Fibroblast of skin of right quadriceps (primary cell): Measurements from ENCODE around the gene KCNQ1.
A peak's percentile ranks its signal among the peaks of the same experiment; 100 is the strongest.

Source experiments
- DNase-seq: peaks from one replicate; pipeline ENCODE4 v3.0.0-alpha.2; 2013

The KCNQ1 gene

DNA sequence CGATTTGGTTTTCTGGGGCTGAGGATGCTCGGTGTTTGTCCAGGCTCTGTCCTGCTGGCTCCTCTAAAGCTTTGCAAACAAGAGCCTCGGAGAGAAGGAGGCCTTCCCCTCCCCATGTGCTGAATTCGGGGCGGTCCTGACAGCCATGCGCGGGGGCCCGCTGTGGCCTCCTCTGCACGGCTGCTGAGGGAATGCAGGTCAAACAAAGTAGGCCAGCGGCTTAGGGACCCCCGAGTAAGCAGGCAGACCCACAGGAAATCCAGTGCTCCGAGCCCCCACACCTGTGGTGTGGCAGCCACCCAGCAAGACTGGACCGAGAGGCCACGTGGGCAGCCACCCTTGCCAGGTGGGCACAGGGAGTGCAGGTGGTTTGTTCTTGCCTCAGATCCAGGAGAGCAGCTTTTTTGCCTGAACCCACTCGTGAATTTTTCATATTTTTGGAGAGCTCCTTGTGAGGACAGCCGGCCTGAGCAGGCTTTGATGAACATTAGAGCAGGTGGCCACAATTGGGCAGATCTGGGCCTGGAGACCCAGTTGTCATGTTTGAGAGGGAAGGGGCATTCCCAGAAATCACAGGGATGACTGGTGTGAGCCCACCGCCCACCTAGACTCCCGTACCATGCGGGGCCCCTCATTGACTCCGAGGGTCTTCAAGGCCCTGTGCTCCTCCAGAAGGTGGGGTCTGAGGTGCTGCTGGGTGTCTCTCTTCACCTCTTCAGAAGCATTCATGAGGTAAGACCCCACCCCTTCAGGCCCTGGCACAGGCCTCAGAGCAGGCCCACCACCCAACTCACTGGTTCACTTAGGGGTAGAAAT lies 298.0 kb downstream of the KCNQ1 start:
- DNase-seq: no peak

DNA sequence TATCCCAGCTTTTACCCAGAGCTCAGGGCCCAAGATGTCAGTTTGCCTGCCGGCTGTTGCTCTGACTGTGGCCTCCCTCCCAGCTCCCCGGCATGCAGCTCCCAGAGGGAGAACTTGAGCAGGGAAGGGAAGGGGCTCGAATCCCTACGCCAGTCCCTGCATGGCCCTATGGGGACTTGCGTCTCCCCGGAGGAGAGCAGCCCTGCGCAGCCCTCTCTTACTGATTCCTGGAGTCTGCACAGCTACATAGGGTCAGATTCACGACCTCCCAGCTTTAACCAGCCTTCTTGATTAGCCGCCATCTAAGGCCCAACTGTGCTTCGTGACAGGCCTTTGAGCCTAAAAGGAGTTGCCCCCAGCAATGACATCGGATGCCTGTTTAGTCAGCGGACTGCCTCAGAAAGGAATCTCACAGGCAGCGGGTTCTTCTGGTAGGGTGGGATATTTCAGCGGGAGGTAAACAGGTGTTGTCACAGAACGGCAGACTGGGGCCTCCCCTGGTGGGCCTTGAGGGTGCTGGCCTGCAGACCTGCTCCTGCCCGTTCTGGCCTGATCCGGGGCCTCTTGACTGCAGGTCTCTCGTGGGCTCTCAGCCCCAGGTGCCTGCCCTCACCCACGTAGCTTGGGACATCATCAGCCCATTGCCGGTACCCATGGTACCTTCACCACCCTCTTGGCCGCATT lies 298.8 kb downstream of the KCNQ1 start:
- DNase-seq: no peak

DNA sequence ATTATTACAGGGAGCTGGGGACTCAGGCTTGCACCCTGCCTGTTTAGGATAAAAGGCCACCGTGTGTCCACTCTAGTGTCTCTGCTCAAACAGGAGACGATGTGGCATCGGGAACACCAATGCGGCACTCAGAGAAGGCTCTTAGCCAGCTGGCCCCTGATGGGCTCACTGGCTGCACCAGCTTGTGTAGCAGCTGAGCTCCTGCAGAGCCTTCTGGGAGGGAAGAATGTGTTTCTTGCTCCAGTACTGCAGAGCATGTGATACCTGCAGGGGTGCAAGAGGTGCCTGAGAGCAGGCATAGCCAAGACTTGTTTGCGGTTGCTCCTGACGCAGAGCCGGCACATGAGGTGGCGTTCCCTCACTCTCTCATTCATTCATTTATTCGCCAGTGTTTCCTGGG lies 299.4 kb downstream of the KCNQ1 start:
- DNase-seq: no peak

DNA sequence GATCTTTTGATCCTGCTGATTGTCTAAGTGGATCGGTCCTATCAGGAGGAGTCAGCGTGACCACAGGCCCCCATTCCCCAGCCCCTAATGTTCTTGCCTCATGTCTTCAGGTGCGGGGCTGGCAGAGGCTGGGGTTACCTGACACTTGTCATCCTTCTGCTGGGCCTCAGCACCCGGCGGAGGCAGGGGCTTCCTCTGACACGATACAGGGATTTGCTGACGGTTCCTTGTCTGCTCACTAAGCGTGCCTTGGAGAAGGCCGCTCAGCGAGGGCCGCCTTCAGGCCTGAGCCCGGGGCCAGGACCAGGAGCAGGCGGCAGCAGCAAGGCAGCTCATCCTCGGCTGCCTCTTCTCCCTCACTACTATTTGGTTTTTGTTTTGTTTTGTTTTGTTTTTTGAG lies 300.7 kb downstream of the KCNQ1 start:
- no peak for DNase-seq

DNA sequence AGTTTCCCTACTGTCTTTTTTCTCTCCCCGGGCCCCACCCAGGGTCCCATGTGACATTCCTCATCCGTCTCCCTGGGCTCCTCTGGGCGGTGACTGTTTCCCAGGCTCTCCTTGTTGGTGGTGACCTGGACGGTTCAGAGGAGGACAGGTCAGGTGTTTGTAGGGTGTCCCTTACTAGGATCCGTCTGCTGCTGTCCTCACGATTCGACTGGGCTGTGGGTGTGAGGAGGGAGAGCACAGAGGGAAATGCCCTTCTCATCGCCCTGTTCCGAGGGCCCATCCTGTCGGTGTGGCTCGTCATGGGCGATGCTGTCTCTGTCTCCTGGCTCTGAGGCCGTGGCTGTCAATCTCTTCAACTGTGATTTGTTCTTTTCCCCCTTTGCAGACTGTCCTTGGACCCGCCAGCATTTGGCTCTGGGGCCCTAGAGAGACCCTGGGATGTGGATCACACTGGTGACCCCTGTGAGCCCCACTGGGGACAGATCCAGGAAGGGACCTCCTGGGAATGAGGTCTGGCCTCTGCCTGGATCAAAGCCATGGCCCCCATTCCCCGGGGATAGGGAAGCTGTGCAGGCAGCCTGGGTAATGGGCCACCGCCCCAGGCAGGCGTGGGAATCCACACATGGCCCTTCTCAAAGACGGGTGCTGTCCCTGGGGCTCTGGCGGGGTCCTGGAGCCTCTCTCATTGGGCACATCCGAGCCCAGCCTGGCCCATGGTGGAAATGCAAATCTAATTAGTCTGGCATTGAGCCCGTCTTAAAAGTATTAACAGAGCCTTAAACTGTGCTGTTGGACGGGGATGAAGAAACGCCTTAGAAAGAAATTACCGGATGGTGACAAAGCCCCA lies 301.8 kb downstream of the KCNQ1 start:
- no peak for DNase-seq

DNA sequence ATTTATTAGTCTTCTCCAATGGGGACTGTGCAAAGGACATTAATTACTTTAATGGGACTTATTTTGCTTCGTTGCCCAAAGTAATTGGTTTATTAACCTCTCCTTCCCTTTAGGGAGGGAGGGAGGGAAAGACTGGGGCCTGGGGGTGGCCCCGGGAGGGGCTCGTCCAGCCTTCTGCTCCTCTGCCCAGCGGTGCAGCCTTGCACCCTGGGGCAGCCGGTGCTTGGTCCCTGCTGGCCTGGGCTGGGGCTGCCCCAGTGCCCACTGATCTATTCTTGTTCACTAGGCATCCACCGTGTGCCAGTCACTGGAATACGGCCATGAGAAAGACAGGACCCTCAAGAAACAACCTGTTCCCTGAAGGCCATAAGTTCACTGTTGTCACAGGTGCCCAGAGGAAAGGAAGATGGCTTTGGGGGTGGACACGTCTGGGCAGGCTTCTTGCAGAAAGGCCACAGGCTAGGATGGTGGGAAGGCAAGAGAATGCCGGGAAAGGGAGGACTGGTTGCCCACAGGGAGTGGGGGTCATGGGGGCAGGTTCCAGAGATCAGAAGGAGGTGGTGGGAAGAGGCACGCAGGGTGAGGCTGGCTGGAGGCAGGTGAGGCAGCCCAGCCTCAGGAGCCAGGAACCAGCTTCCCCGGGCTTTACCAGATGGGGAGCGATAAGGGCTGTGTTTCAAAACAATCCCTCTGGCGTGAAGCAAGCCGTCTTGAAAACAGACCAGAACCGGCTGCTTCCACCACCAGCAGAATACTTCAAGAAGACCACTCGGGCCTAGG lies 302.6 kb downstream of the KCNQ1 start:
- no peak for DNase-seq

DNA sequence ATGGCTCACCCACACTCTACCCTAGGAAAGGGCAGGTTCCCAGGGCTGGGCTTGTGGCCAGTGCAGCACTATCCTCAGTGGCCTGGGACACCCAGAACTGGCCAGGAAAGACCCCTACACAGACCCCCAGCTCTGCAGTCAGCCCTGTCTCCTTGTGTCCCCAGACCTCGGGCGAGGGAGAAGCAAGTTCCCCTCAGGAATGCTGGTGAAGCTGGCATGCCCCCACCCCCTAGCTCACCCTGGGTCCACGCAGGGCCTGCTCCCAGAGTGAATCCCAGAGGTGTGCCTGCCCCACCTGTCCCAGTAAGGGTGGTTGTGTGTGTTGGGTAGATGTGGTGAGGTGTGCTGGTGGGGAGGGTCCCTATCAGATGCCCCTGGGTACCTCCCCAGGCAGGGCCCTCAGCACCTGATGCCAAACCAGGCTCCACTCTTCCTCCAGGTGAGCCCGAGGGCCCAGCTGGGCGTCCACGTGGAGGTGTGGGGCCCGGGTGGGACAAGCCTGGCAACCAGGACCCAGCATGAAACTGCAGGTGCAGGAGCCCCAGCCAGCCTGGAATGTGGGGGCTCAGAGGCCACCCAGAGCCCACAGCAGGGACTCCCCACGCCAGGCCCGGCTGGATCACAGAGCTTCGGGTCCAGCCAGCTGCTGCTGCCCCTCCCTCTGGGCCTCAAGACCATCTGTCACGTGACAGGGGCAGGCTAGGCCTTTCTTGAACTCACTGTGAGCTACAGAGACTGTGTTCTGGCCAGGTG lies 303.4 kb downstream of the KCNQ1 start:
- DNase-seq: no peak

DNA sequence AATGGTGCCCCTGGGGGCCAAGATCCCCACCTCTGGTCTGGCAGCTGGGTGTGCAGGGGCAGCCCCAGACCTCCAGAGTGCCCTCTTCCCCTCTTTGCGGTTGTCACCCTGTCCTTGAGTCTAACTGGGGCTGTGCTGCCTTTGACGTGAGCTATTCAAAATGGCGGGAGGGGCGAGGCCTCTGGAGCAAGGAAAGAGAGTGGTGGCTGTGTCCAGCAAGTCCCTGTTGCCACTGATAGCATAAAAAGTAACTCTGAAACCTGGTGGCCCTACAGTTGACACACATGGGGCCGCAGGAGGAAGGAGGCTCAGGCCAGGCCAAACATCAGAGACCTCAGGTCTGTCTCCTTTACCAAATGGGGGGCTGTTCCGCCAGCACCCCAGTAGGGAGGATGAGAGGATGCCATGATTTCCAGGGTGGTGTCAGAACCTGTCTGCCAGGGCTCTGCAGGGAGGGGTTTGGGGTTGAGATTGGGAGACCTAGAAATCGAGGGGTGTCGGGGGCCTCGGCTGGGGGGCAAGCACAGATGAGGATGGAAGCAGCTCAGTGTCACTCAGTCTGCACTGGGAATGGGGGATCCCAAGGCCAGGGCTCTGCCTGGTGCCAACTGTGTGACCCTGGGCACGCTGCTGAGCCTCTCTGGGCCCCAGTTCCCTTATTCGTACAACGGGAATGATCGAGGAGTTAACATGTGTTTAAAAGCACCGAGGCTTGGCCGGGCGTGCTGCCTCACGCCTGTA lies 304.2 kb downstream of the KCNQ1 start:
- no peak for DNase-seq

DNA sequence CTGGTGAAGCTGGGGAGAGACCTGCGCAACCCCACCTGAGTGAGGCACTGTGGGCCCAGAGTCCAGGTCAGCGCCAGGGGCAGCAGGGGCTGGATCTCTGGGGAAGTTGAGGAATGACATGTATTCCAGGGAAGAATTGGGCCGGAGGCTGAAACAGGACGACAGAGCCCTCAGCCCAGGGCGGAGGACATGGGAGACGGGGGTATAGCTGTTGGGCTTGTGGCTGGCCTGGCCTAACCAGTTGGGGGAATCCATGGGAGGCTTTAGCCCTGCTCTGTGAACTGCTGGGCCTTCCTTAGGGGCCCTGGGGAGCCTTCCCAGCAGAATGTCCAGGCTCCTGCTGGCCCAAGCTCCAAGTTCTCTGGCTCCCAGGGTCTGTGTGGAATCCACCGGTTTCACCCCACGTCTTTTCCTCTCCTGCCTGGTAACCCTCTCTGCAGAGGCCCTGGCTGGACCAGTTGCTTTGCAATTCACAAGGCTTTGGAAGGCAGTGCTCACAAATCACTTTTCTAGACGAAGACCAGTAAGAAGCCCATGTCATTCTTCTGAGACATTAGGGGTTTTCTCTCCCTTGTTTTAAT lies 305.4 kb downstream of the KCNQ1 start:
- DNase-seq: no peak

DNA sequence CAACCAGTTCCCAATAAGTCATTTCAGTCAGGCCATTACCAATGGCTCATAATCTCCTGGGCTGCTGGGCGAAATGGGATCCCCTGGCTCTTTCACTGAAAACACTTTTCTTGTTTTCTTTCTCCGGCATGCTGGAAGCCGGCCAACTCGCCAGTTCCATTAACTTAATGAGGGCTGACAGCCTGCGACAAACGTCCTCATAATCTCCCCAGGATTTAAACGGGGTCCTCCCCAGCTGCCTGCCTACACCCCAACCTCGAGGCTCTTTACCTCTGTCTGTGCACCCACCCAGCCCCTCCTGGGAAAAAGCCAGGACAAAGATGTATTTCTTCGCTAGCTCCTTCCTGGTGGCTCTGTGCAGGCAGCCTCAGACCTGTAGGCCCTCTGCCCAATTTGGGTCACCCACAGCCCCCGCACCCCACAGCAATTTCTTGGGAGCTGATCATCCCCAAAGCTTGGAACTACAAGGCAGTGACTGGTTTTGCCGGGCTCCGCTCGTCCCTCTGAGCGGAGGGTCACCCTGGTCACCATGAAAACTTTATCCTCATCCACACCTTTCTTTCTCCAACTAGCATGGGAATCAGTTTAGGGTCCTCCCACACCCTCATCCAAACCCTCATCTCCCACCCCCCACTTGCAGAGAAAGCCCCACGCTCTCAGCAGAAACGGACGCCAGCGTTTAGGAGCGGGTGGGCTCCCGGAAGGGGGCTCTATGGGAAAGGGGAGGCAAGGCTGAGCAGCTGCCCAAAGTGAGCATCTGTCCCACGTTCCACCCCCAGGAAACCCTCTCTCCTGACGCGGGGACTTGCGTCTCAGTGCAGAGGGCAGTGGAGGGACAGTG lies 306.1 kb downstream of the KCNQ1 start:
- no peak for DNase-seq

DNA sequence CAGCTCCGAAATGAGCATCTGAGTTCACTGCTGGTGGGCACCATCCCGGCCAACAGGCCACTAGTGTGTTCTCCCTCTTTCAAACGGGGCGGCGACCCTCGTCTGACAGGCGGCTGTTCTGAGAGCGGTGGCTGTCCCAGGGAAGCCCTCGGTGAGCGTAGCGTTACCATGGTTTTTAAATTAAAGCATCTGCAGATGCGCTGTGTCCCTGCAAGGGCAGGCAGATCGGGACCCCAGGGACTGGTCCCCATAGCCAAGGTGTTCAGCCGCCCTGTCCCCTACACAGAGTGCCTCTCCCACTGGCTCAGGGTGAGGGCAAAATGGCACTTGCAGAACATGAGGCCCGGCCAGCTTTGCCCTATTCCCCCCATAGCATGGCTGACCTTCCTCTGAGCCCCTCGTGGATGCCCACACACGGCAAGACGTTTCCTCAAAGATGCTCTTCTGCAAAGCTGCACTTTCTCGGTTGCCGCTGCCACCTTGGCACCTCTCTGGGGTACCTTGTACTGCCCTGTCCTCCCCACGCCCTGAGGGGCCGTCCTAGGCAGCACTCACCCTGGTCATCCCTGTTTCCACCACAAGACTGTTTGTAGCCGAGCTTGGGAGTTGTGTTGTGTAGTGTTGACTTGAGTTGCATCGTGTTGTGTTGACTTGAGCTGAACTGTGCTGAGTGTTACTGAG lies 306.9 kb downstream of the KCNQ1 start:
- no peak for DNase-seq

DNA sequence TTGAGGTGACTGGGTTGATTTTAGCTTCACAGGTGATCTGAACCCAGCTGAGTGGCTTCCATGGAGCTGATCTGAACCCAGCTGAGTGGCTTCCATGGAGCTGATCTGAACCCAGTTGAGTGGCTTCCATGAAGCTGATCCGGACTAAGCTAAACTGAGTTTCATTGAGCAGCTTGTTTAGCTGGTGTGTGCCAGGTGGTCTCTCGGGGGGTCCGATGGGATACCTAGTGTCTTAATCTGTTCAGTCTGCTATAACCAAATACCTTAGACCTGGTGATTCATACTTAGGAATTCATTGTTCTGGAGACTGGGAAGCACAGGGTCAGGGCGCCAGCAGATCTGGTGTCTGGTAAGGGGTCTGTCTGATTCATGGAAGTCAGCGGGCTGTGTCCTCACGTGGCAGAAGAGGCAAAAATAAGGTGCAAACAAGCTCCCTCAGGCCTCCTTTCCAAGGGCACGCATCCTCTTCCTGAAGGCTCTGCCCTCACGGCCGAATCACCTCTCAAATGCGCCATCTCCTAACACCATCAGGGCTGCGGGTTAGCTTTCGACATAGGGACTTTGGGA lies 307.5 kb downstream of the KCNQ1 start:
- peak; percentile 41 for DNase-seq

DNA sequence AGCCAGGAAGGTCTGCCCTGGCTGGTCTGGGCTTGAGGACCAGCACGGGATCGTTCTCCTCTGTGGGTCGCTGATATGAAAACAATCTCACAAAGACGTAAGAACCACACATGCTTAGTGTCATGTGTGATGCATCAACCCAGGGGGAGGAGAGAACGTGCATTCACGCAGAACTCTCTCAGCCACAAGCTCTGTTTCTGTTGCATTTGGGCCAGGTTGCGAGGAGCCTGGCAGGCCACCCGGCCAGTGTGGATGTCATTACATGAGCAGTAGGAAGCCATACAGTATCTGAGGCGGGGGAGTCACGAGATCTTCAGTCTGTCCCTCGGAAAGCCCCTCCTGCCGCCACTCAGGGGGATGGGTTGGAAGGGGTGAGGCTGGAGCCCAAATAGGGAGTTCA lies 308.1 kb downstream of the KCNQ1 start:
- no peak for DNase-seq

DNA sequence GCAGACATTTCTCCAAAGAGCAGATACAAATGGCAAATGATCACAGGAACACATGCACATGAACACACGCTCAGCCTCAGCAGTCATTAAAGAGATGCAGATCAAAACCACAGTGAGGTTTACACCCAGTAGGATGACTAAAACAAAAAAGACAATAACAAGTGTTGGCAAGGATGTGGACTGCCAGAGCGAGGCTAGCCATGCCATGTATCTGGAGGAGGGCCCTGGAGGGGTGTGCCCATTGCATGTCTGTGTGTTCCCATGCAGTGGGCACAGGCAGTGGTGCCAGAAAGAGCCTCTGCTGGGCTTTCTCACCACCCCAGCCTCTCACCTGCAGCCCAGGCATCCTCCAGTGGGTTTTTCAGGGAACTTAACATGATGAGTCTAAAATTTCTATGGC lies 309.2 kb downstream of the KCNQ1 start:
- DNase-seq: no peak

DNA sequence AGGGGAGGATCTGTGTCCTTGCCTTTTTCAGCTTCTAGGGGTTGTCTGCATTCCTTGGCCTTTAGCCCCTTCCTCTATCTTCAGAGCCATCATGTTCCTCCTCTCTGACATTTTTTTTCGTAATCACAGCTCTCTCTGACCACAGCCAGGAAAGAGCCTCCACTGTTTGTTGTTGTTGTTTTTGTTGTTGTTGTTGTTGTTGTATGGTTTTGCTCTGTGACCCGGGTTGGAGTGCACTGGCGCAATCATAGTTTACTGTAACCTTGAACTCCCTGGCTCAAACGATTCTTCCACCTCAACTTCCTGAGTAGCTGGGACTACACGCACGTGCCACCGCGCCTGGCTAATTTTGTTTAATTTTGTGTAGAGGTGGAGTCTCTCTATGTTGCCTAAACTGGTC lies 310.3 kb downstream of the KCNQ1 start:
- no peak for DNase-seq

DNA sequence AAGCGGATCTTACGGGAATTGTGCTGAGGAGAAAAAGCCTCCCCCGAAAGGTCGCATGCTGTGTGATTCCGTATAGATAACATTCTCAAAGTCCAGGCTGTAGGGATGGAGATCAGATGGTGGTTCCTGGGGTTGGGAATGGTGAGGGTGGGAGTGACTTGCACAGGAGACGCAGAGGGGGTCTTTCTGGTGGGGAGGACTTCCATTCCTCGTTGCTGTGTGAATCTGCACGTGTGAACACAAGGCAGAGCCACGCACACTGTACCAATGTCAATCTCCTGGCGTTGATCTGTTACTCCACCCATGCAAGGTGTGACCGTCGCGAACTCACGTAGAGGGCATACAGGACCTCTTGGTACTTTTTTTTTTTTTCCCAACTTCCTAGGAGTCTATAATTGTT lies 313.9 kb downstream of the KCNQ1 start:
- no peak for DNase-seq

DNA sequence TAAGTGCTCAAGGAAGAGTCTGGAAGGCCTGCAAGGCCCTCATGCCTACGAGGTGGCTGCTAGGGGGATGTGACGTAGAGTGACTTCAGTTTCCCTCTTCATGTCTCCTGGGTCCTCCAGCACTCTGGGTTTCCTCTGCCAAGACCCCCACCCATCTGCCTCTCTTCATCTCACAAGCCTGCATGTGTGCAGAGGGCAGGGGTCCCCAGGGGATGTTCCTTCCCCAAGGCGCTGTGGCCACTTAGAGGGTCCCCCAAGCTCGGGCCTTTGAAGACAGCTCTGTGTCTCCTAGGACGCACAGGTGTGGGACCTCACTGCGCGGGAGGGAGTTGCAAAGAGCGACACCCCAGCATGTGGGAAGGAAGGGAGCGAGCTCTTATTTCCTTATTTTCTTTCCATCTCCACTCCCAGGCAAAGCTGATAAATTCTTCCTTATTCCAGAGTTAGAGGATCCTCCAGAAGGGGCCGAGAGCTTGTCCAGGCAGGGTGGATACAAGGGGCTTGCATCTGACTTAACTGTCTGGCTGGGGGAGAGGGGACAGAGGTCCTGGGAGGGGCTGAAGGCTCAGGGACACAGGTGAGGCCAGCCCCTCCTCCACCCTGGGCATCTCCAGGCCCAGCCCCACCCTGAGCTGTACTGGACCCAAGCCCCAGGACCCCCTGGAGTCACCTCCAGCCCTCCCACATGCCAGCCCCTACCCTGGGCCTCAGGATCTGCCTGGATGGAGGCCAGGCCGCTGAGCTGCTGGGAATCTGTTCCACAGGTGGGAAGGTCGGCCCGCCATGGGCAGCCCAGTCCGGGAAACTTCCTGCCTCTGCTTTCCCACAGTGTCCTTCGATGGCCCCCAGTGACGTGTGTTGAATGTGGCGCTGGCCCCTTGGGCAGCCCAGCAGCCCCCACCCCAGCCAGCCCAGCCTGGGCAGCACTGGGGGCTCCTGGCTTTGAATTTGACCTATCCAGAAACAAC lies 314.7 kb downstream of the KCNQ1 start:
- no peak for DNase-seq
